ENCODE results near the gene PAPSS2.

Gene PAPSS2

GRCh38 chr10:87672551-87672950, 12.9 kb downstream of the PAPSS2 start:
- no peak for FAIRE-seq

- no peak for FAIRE-seq
Observed at GRCh38 chr10:87674943-87675342, 15.3 kb downstream of the PAPSS2 start.

GRCh38 chr10:87675396-87676376, 16.0 kb downstream of the PAPSS2 start:
- FAIRE-seq = no peak

- FAIRE-seq = peak; percentile 28
Observed at GRCh38 chr10:87677595-87677994, 17.9 kb downstream of the PAPSS2 start.

- no peak for FAIRE-seq
Observed at GRCh38 chr10:87678302-87678701, 18.6 kb downstream of the PAPSS2 start.

GRCh38 chr10:87683356-87683755, 23.7 kb downstream of the PAPSS2 start:
- FAIRE-seq = no peak

- FAIRE-seq = no peak
Observed at GRCh38 chr10:87684001-87684638, 24.4 kb downstream of the PAPSS2 start.

GRCh38 chr10:87685832-87686574, 26.3 kb downstream of the PAPSS2 start:
- FAIRE-seq = no peak

- FAIRE-seq = no peak
Observed at GRCh38 chr10:87691506-87692070, 31.9 kb downstream of the PAPSS2 start.

- FAIRE-seq = no peak
Observed at GRCh38 chr10:87692956-87693484, 33.3 kb downstream of the PAPSS2 start.

- peak; percentile 69 for FAIRE-seq
Observed at GRCh38 chr10:87694011-87694794, 34.5 kb downstream of the PAPSS2 start.

GRCh38 chr10:87695074-87695473, 35.4 kb downstream of the PAPSS2 start:
- no peak for FAIRE-seq

GRCh38 chr10:87696922-87697745, 37.5 kb downstream of the PAPSS2 start:
- no peak for FAIRE-seq

- peak; percentile 66 for FAIRE-seq
Observed at GRCh38 chr10:87700031-87700796, 40.5 kb downstream of the PAPSS2 start.

GRCh38 chr10:87702260-87702972, 42.7 kb downstream of the PAPSS2 start:
- no peak for FAIRE-seq

GRCh38 chr10:87702973-87703294, 43.3 kb downstream of the PAPSS2 start:
- FAIRE-seq = no peak

- no peak for FAIRE-seq
Observed at GRCh38 chr10:87703771-87704170, 44.1 kb downstream of the PAPSS2 start.

- FAIRE-seq = no peak
Observed at GRCh38 chr10:87705339-87705738, 45.7 kb downstream of the PAPSS2 start.

- FAIRE-seq = no peak
Observed at GRCh38 chr10:87706731-87707130, 47.1 kb downstream of the PAPSS2 start.

GRCh38 chr10:87707254-87707653, 47.6 kb downstream of the PAPSS2 start:
- no peak for FAIRE-seq
